Pancreas (tissue), 10 donors: ENCODE results near the gene WT1. TPM values are rescaled to one million over a fixed set of nuclear protein-coding genes. Genes with fewer than 3 reads are reported as not detected.

Experiments
- ATAC-seq, 4 donors: fragments of 200-7000 bp; cut with Tn5 transposase; one replicate each; pipeline versions ENCODE4 v1.8.0 to v1.9.1; 2020; ENCODE audit warnings: mild to moderate bottlenecking in 4 of 4, moderate library complexity in 4 of 4
- DNase-seq, 6 donors: peaks; one replicate each; pipeline ENCODE4 v3.0.0-alpha.2; 2020
- FAIRE-seq: peaks from 2 replicates; lab custom pipeline; 2012; peaks lifted over from hg19 to GRCh38; lab: Jason Lieb, UNC
- H3K27ac ChIP-seq, 4 donors: fragments of 200-600 bp; sonication (generic); 1 replicate in 3 of 4; 2 replicates in 1 of 4; pipeline versions ENCODE4 v1.5.0 to v1.8.0; 2020
- H3K27me3 ChIP-seq, 4 donors: fragments of 200-600 bp; one replicate each; pipeline ENCODE4 v1.8.0; 2021
- H3K36me3 ChIP-seq, 3 donors: fragments of 200-600 bp; sonication (generic) in 1 of 3; one replicate each; pipeline versions ENCODE4 v1.5.0 to v1.8.0; 2020 to 2021
- H3K4me1 ChIP-seq, 3 donors: fragments of 200-600 bp; one replicate each; pipeline ENCODE4 v1.8.0; 2021
- H3K4me3 ChIP-seq, 4 donors: fragments of 200-600 bp; sonication (generic) in 2 of 4; one replicate each; pipeline versions ENCODE4 v1.5.0 to v1.8.0; 2020 to 2021
- H3K9me3 ChIP-seq, 4 donors: fragments of 200-600 bp; one replicate each; pipeline ENCODE4 v1.8.0; 2021
- WGBS, 2 donors: extraction: QIAGEN DNeasy Blood & Tissue Kit; methylation state at CpG; one replicate each; pipeline ENCODE4 v1.1.7; 2013; 5-methylcytosine and 5-hydroxymethylcytosine counted together
- intact Hi-C, 3 donors: fragments of 100-400 bp; cut with DNase I; formaldehyde crosslinking; loops; one replicate each; pipeline versions ENCODE4 v1.11.1 to v1.14.2; 2022
- polyA plus RNA-seq, 2 donors: library from polyadenylated mRNA; stranded (reverse); fragments of 200-250 nt; gene quantifications; one replicate each; pipeline ENCODE4 v1.2.3, GENCODE V29; 2013
- total RNA-seq, 6 donors: library from RNA; stranded (reverse); fragmentation: NEBNext Ultra II Directional in 4 of 6; extraction: Animal tissue kit (Norgen Biotek cat#: 25700) in 4 of 6; gene quantifications; one replicate each; pipeline versions ENCODE4 v1.2.1 to v1.2.4, GENCODE V29; 2021 to 2023
- TF ChIP-seq, protein P1 (sequence below), 4 donors: fragments of 200-600 bp; sonication (generic) in 3 of 4; IDR thresholded peaks; one replicate each; pipeline versions ENCODE4 v1.5.0 to v1.8.0; 2021; ENCODE audit warnings: antibody characterized with exemption in 4 of 4
- donor health status: healthy with polysubstance abuse.
- donor health status: DM: no; HTN: no; CAD: no; lungs with moderate emphysema.
- donor health status: DM: no; HTN: no; CAD: no.
- donor health status: control.
- donor health status: control.
- donor health status: Bipolar disorder and iron deficiency.
- donor health status: DM: yes; HTN: yes; CAD: no.
- donor health status: DM: no; HTN: no; CAD: no.
- donor health status: DM: no; HTN: no; CAD: no.
- donor health status: DM: yes; HTN: yes; CAD: no.

The WT1 gene
- total and polyA plus RNA-seq, 8 donors, result 0.08 to 1.9 (median 0.53) TPM; not detected in 1

DNA sequence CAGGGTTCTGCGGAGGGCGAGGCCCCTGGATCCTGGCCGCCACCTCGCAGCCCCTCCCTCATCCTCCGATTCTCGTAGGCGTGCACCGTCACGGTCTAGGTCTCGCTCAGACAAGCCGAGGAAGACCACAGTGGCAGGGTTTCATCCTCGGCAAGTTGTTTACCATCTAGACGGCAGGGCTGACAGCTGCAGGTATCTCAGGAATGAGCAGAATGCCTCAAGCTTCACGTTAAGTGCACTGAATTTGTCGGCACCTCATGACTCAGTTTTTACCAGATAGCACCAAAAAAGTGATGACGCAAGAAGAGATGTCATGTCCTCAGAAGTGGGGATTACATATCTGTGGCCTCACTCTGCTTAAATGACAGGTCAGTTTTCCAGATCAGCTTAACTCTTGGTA lies 35.1 kb downstream of the WT1 start:
- no peak for ATAC-seq
- no peak for DNase-seq
- H3K4me3 ChIP-seq, result no peak overlapping the region
- no peaks in the 10 kb centered on the region for H3K9me3 ChIP-seq
- 14 to 16% methylated on average over 16 of the region's 16 CpGs for WGBS, 2 donors
- no peaks in the 10 kb centered on the region for H3K36me3 ChIP-seq
- H3K27me3 ChIP-seq, result peaks cover 0 to 4% (median 0%) of the 10 kb centered on the region in 4 donors
- H3K27ac ChIP-seq, result no peak overlapping the region
- intact Hi-C loops, result no loop called here
- TF ChIP-seq, protein P1, sequence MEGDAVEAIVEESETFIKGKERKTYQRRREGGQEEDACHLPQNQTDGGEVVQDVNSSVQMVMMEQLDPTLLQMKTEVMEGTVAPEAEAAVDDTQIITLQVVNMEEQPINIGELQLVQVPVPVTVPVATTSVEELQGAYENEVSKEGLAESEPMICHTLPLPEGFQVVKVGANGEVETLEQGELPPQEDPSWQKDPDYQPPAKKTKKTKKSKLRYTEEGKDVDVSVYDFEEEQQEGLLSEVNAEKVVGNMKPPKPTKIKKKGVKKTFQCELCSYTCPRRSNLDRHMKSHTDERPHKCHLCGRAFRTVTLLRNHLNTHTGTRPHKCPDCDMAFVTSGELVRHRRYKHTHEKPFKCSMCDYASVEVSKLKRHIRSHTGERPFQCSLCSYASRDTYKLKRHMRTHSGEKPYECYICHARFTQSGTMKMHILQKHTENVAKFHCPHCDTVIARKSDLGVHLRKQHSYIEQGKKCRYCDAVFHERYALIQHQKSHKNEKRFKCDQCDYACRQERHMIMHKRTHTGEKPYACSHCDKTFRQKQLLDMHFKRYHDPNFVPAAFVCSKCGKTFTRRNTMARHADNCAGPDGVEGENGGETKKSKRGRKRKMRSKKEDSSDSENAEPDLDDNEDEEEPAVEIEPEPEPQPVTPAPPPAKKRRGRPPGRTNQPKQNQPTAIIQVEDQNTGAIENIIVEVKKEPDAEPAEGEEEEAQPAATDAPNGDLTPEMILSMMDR (IDR thresholded peaks at IDR 0.05), result no peak
- FAIRE-seq, result no peak
- no peaks in the 10 kb centered on the region for H3K4me1 ChIP-seq

DNA sequence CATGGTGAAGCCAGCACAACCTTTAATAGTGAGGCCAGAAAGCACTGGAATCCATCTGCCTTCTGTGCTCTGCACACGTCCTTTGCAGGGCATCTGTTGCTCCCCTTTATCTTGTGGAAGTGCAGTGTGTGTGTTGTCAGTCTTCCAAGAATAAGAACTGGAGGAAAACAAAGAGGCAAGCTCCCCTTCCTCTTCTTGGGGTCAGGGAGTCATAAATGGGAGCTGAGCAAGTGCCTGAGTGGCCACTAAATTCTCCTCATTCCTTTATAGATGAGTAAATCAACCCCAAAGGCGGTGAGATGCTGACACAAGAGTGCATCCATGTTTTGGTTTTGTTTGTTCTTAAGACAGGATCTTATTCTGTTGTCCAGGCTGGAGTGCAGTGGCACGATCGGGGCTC lies 38.3 kb downstream of the WT1 start:
- Histone ChIP-seq H3K4me1 (no peaks in the 10 kb centered on the region), H3K4me3 (no peak overlapping the region), H3K27ac (no peak overlapping the region), H3K9me3 (no peaks in the 10 kb centered on the region), H3K36me3 (no peaks in the 10 kb centered on the region), H3K27me3 (peaks cover 0 to 4% (median 0%) of the 10 kb centered on the region in 4 donors)
- no peak for DNase-seq
- FAIRE-seq, result no peak
- TF ChIP-seq, protein P1 (IDR thresholded peaks at IDR 0.05), result no peak
- intact Hi-C loops, result no loop called here
- ATAC-seq, result no peak
- WGBS, 2 donors, result 61 to 70% methylated on average over 4 of the region's 4 CpGs

DNA sequence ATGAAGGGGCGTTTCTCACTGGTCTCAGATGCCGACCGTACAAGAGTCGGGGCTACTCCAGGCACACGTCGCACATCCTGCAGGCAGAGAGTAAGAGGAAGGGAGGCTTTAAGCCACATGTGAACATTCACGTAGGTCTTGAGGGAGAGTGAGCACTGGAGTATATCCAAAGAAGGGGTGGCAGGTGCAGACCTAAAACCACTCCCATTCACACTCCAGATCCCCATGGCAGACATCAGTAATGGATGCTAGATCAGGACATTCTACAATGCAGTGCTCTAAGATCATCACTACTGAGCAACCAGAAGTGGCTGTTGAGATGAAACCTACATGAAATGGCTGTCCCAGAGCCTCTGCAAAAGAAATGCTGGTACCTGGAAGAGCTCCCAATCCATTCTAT lies 39.0 kb downstream of the WT1 start:
- FAIRE-seq (no peak), ATAC-seq (no peak), DNase-seq (no peak)
- no peaks in the 10 kb centered on the region for H3K36me3 ChIP-seq
- H3K27me3 ChIP-seq, result peaks cover 0 to 4% (median 0%) of the 10 kb centered on the region in 4 donors
- intact Hi-C loops, result no loop called here
- H3K4me3 ChIP-seq, result no peak overlapping the region
- H3K9me3 ChIP-seq, result no peaks in the 10 kb centered on the region
- H3K4me1 ChIP-seq, result no peaks in the 10 kb centered on the region
- H3K27ac ChIP-seq, result no peak overlapping the region
- 59 to 69% methylated on average over 7 of the region's 7 CpGs for WGBS, 2 donors
- TF ChIP-seq, protein P1 (IDR thresholded peaks at IDR 0.05), result no peak

DNA sequence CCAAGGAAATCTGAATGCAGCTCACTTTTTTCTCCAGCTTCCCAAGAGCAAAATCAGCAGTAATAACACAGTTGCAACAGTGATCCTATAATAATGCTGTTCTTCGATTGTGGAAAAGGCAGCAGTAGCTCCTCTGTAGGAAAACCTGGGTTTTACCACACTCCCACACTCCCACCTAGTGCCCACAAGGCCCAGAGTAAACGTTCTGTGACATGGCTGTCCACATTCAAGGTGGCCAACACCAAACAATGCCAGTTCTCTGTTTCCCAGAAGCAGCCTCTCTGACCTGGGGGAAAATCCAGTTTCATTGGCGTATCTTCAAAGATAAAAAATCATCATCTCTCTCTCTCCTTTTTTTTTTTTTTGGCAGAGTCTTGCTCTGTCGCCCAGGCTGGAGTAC lies 40.2 kb downstream of the WT1 start:
- no peak for DNase-seq
- H3K27ac ChIP-seq, result no peak overlapping the region
- no peaks in the 10 kb centered on the region for H3K36me3 ChIP-seq
- H3K4me1 ChIP-seq, result no peaks in the 10 kb centered on the region
- no peaks in the 10 kb centered on the region for H3K27me3 ChIP-seq
- FAIRE-seq, result no peak
- WGBS, 2 donors, result 42 to 46% methylated on average over 4 of the region's 4 CpGs
- intact Hi-C loops, result no loop called here
- no peak for ATAC-seq
- TF ChIP-seq, protein P1 (IDR thresholded peaks at IDR 0.05), result no peak
- H3K9me3 ChIP-seq, result no peaks in the 10 kb centered on the region
- H3K4me3 ChIP-seq, result no peak overlapping the region

DNA sequence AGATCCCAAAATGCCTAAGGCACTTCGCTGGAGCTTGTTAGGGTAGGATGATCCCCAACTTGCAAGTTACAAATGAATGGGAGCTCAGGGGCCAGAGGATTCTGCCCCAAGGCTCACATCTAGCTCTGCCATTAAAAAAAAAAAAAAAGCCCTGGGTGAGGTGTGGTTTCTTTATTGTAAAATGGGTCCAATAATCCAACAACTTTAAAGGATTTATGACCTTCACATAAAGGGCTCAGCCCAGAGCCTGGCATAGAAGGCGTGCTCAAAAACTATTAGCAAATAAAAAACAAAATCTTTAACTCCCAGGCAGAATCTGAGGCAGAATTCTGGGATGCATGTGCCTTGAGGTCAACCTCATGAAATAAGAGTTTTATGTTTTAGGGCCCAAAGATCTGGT lies 42.5 kb downstream of the WT1 start:
- TF ChIP-seq, protein P1 (IDR thresholded peaks at IDR 0.05), result no peak
- Histone ChIP-seq H3K36me3 (no peaks in the 10 kb centered on the region), H3K27me3 (no peaks in the 10 kb centered on the region), H3K4me1 (no peaks in the 10 kb centered on the region), H3K4me3 (no peak overlapping the region), H3K27ac (no peak overlapping the region), H3K9me3 (no peaks in the 10 kb centered on the region)
- no peak for ATAC-seq
- DNase-seq, result no peak
- WGBS, 2 donors, result 68 to 88% methylated on average over 2 of the region's 2 CpGs
- no peak for FAIRE-seq
- intact Hi-C loops, result no loop called here
